Raji (cell line): ENCODE data around the gene EML3.

ENCODE experiments used
- POLR2A ChIP-seq: IDR thresholded peaks from 2 replicates; pipeline ENCODE4 v1.6.1; 2011; ENCODE audit warnings: low read depth, low read length, control low read depth; ENCODE audit not compliant: insufficient read depth

Gene EML3

DNA sequence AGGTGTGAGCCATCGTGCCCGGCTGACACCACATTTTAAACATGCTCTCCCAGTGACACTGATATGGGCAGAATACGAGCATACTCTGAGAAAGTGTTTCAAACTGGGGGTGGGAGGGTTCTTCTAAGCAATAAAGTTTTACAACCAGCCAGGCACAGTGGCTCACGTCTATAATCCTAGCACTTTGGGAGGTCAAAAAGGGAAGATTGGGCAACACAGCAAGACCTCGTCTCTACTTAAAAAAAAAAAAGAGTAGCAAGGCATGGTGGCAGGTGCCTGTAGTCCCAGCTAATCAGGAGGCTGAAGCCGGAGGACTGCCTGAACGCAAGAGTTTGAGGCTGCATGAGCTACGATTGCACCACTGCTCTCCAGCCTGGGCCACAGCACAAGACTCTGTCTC is 31.6 kb upstream of the EML3 start:
- TF ChIP-seq POLR2A = no peak

- no peak for TF ChIP-seq POLR2A
Observed at GRCh38 chr11:62632492-62632891, 19.9 kb upstream of the EML3 start.

DNA sequence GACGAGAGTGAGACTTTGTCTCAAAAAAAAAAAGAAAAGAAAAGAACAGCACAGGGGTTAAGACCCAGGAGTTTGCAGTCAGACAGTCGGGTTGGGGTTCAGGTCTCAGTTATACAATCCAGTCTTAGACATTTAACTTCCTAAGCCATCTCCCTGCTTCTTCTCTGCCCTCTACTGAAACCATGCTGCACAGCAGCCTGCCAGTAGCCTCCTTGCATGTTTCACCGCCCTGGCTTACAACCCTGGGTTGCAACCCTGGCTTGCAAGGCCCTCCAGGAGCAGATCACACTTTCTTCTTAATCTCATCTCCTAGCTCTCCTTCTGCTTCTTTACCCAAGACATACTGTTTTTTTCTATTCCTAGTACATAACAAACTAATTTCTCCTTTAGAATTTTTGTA is 15.1 kb upstream of the EML3 start:
- no peak for TF ChIP-seq POLR2A

GRCh38 chr11:62622476-62623089 is 10.0 kb upstream of the EML3 start:
- no peak for TF ChIP-seq POLR2A

DNA sequence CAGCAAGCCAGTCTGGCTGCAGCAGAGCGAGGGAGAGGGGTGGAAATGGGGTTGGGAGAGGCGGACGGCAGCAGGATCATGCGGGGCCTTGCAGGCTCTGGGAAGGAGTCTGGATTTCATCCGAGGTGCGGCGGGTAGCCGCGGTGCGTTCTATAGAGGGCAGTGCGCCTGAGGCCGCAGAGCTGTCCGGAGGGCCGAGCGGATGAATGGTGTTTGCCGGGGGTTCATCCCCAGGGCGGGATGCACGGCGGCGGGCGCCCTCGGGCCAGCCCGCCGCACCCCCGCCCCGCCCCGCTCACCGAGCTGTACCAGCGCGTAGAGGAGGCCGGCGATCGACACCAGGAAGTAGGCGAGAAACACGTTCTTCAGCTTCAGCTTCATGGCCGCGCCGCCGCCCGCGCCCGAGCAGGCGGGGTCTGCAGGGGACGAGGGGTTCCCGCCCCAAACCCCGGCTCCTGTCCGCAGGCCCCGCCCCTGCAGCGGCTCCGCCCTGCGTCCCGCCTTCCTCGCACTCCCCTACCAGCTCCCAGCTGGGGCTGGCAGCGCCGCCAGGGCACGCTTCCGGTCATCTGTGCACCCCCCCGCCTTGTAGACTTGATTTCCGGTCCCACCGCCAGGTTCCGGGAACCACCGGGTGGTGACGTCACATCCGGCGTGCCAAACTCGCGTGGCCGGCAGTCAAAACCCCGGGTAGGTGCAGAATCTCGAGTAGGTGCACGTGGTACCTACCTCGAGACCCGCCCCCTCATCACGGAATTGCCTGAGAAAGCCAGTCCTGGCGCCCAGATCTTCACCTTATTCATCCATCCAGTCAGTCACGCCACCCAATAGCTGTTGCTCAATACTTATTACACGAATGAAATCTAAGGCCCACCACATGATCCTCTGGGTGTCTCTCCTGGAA is 9.2 kb upstream of the EML3 start, which contains the start of gene B3GAT3:
Gene B3GAT3, minus strand, starts transcription at position 420 of the 904 bp plus-strand sequence. Its CDS starts 39 bp downstream, at position 381.
- peak; percentile 89 for TF ChIP-seq POLR2A

DNA sequence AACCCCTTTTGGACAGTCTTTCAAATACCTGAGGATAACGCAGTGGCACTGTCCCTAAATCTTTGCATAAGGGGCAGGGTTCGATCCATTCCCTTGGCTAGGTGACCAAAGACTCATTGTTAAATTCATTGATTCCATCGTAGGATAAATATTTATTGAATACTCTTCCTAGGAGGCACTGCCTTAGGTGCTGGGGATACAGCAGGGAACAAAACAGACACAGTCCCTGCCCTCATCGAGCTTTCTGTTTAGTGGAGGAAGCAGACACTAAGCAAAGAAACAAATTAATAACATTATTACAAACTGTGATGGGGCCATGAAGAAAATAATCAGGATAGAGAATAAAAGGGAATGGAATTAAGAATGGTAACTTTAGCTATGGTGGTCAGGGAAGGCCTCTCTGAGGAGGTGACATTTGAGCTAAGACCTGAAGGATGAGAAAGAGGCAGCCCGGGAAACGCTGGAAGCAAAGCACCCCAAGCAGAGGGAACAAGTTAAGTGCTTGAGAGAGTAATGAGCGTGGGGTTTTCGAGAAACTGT is 8.5 kb upstream of the EML3 start:
- TF ChIP-seq POLR2A = no peak

DNA sequence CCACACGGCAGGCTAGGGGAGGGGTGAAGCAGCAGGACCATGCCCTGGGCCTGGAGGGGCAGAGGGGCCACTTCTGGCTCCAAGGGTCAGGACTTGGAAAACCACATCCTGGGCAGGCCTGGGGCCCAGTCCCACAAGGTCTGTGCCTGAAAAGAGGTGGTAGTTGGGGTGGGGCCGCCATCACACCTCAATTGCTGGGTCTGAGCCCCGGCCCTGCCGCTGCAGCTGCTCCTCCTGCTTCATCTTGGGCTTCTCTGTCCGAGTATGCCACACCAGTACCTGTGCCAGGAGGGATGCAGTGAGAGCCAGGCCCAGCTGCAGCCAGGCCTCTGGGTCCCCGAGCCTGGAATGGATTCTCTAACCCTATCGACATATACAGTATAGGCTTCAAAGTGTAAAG is 2.9 kb upstream of the EML3 start:
- no peak for TF ChIP-seq POLR2A

- no peak for TF ChIP-seq POLR2A
Observed at GRCh38 chr11:62614275-62614674, 1.7 kb upstream of the EML3 start.

DNA sequence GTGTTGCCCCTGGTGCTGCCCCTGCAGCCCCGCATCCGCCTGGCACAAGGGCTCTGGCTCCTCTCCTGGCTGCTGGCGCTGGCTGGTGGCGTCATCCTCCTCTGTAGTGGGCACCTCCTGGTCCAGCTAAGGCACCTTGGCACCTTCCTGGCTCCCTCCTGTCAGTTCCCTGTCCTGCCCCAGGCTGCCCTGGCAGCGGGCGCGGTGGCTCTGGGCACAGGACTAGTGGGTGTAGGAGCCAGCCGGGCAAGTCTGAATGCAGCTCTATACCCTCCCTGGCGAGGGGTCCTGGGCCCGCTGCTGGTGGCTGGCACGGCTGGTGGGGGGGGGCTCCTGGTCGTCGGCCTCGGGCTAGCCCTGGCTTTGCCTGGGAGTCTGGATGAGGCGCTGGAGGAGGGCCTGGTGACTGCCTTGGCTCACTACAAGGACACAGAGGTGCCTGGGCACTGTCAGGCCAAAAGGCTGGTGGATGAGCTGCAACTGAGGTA is 760 bp upstream of the EML3 start:
- peak; percentile 13; the same call in 1 of the 2 replicates for TF ChIP-seq POLR2A

- no peak; the same call in none of the 2 replicates for TF ChIP-seq POLR2A
Observed at GRCh38 chr11:62611705-62612365, 740 bp downstream of the EML3 start.

GRCh38 chr11:62610814-62611704 is 1.5 kb downstream of the EML3 start:
- no peak for TF ChIP-seq POLR2A

- no peak for TF ChIP-seq POLR2A
Observed at GRCh38 chr11:62610403-62610802, 2.2 kb downstream of the EML3 start.

DNA sequence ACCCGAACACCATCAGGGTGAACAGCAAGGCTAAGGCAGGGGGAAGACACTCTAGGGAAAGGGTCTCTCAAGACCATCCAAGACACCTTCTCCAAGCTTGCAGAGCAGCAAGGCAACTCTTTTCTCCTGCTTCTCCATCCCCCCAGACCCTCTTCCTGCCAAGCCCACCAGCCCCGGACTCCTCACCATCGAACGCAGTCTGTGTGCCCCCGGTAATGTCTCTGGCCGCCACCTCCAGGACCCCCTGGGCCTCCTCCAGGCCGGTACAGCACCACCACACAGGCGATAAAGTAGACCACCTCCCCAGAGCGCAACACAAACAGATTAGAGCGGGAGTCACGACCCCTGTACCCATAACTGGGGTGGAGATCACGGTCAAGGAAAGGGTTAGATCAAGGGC is 3.8 kb downstream of the EML3 start:
- no peak for TF ChIP-seq POLR2A

- TF ChIP-seq POLR2A = no peak
Observed at GRCh38 chr11:62607714-62608113, 4.9 kb downstream of the EML3 start.
